ENCODE data around the gene RAP2A.

RAP2A gene

GRCh38 chr13:97438856-97439595 lies 5.1 kb downstream of the RAP2A start:
- DNase-seq = no peak
- in situ Hi-C loops (cut with HindIII; ENCODE audit: low pct_ligation_motif_present, low pct_unique_long_range_greater_than_20kb, low sequenced_read_pairs) = no loop called here

- in situ Hi-C loops (cut with HindIII; ENCODE audit: low pct_ligation_motif_present, low pct_unique_long_range_greater_than_20kb, low sequenced_read_pairs) = no loop called here
- DNase-seq = no peak
These were observed 6.7 kb downstream of the RAP2A start for GRCh38 chr13:97440598-97441170.

GRCh38 chr13:97441368-97441767 lies 7.4 kb downstream of the RAP2A start:
- no peak for DNase-seq
- in situ Hi-C loops (cut with HindIII; ENCODE audit: low pct_ligation_motif_present, low pct_unique_long_range_greater_than_20kb, low sequenced_read_pairs) = no loop called here

- no peak for DNase-seq
- in situ Hi-C loops (cut with HindIII; ENCODE audit: low pct_ligation_motif_present, low pct_unique_long_range_greater_than_20kb, low sequenced_read_pairs) = no loop called here
These were observed 11.7 kb downstream of the RAP2A start for GRCh38 chr13:97445522-97446187.

GRCh38 chr13:97446448-97446847 lies 12.5 kb downstream of the RAP2A start:
- in situ Hi-C loops (cut with HindIII; ENCODE audit: low pct_ligation_motif_present, low pct_unique_long_range_greater_than_20kb, low sequenced_read_pairs) = no loop called here
- DNase-seq = no peak

- DNase-seq = peak; percentile 31
- in situ Hi-C loops (cut with HindIII; ENCODE audit: low pct_ligation_motif_present, low pct_unique_long_range_greater_than_20kb, low sequenced_read_pairs) = no loop called here
These were observed 14.7 kb downstream of the RAP2A start for GRCh38 chr13:97448503-97449251.

GRCh38 chr13:97454699-97455098 lies 20.7 kb downstream of the RAP2A start:
- DNase-seq = no peak
- in situ Hi-C loops (cut with HindIII; ENCODE audit: low pct_ligation_motif_present, low pct_unique_long_range_greater_than_20kb, low sequenced_read_pairs) = no loop called here

GRCh38 chr13:97456047-97456446 lies 22.1 kb downstream of the RAP2A start:
- in situ Hi-C loops (cut with HindIII; ENCODE audit: low pct_ligation_motif_present, low pct_unique_long_range_greater_than_20kb, low sequenced_read_pairs) = no loop called here
- no peak for DNase-seq

- DNase-seq = no peak
- in situ Hi-C loops (cut with HindIII; ENCODE audit: low pct_ligation_motif_present, low pct_unique_long_range_greater_than_20kb, low sequenced_read_pairs) = no loop called here
These were observed 25.3 kb downstream of the RAP2A start for GRCh38 chr13:97459215-97459777.

- in situ Hi-C loops (cut with HindIII; ENCODE audit: low pct_ligation_motif_present, low pct_unique_long_range_greater_than_20kb, low sequenced_read_pairs) = no loop called here
- DNase-seq = no peak
These were observed 26.2 kb downstream of the RAP2A start for GRCh38 chr13:97460004-97460775.

GRCh38 chr13:97460853-97461252 lies 26.9 kb downstream of the RAP2A start:
- in situ Hi-C loops (cut with HindIII; ENCODE audit: low pct_ligation_motif_present, low pct_unique_long_range_greater_than_20kb, low sequenced_read_pairs) = no loop called here
- DNase-seq = no peak

GRCh38 chr13:97464561-97464960 lies 30.6 kb downstream of the RAP2A start:
- in situ Hi-C loops (cut with HindIII; ENCODE audit: low pct_ligation_motif_present, low pct_unique_long_range_greater_than_20kb, low sequenced_read_pairs) = no loop called here
- no peak for DNase-seq

GRCh38 chr13:97466722-97467121 lies 32.8 kb downstream of the RAP2A start:
- in situ Hi-C loops (cut with HindIII; ENCODE audit: low pct_ligation_motif_present, low pct_unique_long_range_greater_than_20kb, low sequenced_read_pairs) = no loop called here
- DNase-seq = no peak

GRCh38 chr13:97468331-97468730 lies 34.4 kb downstream of the RAP2A start:
- in situ Hi-C loops (cut with HindIII; ENCODE audit: low pct_ligation_motif_present, low pct_unique_long_range_greater_than_20kb, low sequenced_read_pairs) = no loop called here
- no peak for DNase-seq

- DNase-seq = no peak
- in situ Hi-C loops (cut with HindIII; ENCODE audit: low pct_ligation_motif_present, low pct_unique_long_range_greater_than_20kb, low sequenced_read_pairs) = no loop called here
These were observed 37.7 kb downstream of the RAP2A start for GRCh38 chr13:97471711-97472110.

- in situ Hi-C loops (cut with HindIII; ENCODE audit: low pct_ligation_motif_present, low pct_unique_long_range_greater_than_20kb, low sequenced_read_pairs) = no loop called here
- DNase-seq = no peak
These were observed 40.5 kb downstream of the RAP2A start for GRCh38 chr13:97474349-97474980.

- DNase-seq = no peak
- in situ Hi-C loops (cut with HindIII; ENCODE audit: low pct_ligation_motif_present, low pct_unique_long_range_greater_than_20kb, low sequenced_read_pairs) = no loop called here
These were observed 41.0 kb downstream of the RAP2A start for GRCh38 chr13:97475011-97475410.

- no peak for DNase-seq
These were observed 43.9 kb downstream of the RAP2A start for GRCh38 chr13:97477844-97478243.

More at GRCh38 chr13:97477844-97478243, 43.9 kb downstream of the RAP2A start:
- in situ Hi-C loops (cut with HindIII; ENCODE audit: low pct_ligation_motif_present, low pct_unique_long_range_greater_than_20kb, low sequenced_read_pairs) = no loop called here

All from ACHN (cell line).